Right lobe of liver (tissue), 6 donors: ENCODE data around the gene ACSF3. TPM values are rescaled to one million over a fixed set of nuclear protein-coding genes. Genes with fewer than 3 reads are reported as not detected.
A peak's percentile ranks its signal among the peaks of the same experiment; 100 is the strongest.
"Not testable (repeated sequence)": the region's sequence is repeated elsewhere in the genome, so short reads cannot be mapped to it uniquely, and the experiment has no call there.

Experiments
- ATAC-seq, 4 donors: fragments of 200-7000 bp; cut with Tn5 transposase; one replicate each; pipeline ENCODE4 v1.9.1; 2020; ENCODE audit warnings: mild to moderate bottlenecking in 4 of 4, moderate library complexity in 4 of 4
- DNase-seq, 3 donors: peaks; one replicate each; pipeline ENCODE4 v3.0.0-alpha.2; 2020
- H3K27ac ChIP-seq, 3 donors: fragments of 200-600 bp; one replicate each; pipeline ENCODE4 v1.8.0; 2022
- H3K27me3 ChIP-seq, 2 donors: fragments of 200-600 bp; one replicate each; pipeline ENCODE4 v1.8.0; 2022
- H3K36me3 ChIP-seq, 4 donors: fragments of 200-600 bp; sonication (generic) in 1 of 4; one replicate each; pipeline versions ENCODE4 v1.5.1 to v1.8.0; 2017 to 2022; ENCODE audit warnings: control low read depth in 1 of 4
- H3K4me1 ChIP-seq, 4 donors: fragments of 200-600 bp; sonication (generic) in 1 of 4; one replicate each; pipeline versions ENCODE4 v1.5.1 to v1.8.0; 2017 to 2022; ENCODE audit warnings: control low read depth in 1 of 4
- H3K4me3 ChIP-seq, 3 donors: fragments of 200-600 bp; one replicate each; pipeline ENCODE4 v1.8.0; 2022
- H3K9me3 ChIP-seq, 4 donors: fragments of 200-600 bp; sonication (generic) in 1 of 4; one replicate each; pipeline versions ENCODE4 v1.5.1 to v1.8.0; 2017 to 2022; ENCODE audit warnings: control low read depth in 1 of 4
- CTCF ChIP-seq, 4 donors: fragments of 200-600 bp in 3 of 4; fragments of 450-650 bp in 1 of 4; IDR thresholded peaks; one replicate each; pipeline versions ENCODE4 v1.5.1 to v1.8.0; 2016 to 2022; ENCODE audit warnings: antibody characterized with exemption in 4 of 4, mild to moderate bottlenecking in 2 of 4
- POLR2A ChIP-seq: fragments of 450-650 bp; IDR thresholded peaks from one replicate; pipeline ENCODE4 v1.6.1; 2017; ENCODE audit warnings: antibody characterized with exemption, mild to moderate bottlenecking
- WGBS: methylation state at CpG from one replicate; pipeline ENCODE4 v1.1.6; 2018; ENCODE audit warnings: low coverage, low lambda C conversion rate; ENCODE audit not compliant: insufficient coverage; ENCODE audit errors: missing lambda C conversion rate; 5-methylcytosine and 5-hydroxymethylcytosine counted together
- intact Hi-C, 2 donors: fragments of 100-400 bp; cut with DNase I; formaldehyde crosslinking; loops; one replicate each; pipeline versions ENCODE4 v1.11.2 to v1.14.1; 2022
- total RNA-seq, 6 experiments: library from RNA; depleted of rRNA in 2 of 6; stranded (reverse); fragments of >200 nt in 2 of 6; fragmentation: NEBNext Ultra II Directional in 3 of 6; extraction: Animal tissue kit (Norgen Biotek cat#: 25700) in 3 of 6; gene quantifications; one replicate each; pipeline versions ENCODE4 v1.1.0 to v1.2.4, GENCODE V29; 2016 to 2023
- donor health status: DM: no; HTN: yes; CAD: no.
- donor health status: DM: no; HTN: no; CAD: no.
- donor health status: DM: no; HTN: no; CAD: no.
- donor health status: DM: no; HTN: yes; CAD: no.
- donor health status: DM: no; HTN: yes; CAD: no.

Gene ACSF3
- total RNA-seq, 6 experiments from 2014 or later, result 20.2 to 33.6 (median 29.4) TPM

DNA sequence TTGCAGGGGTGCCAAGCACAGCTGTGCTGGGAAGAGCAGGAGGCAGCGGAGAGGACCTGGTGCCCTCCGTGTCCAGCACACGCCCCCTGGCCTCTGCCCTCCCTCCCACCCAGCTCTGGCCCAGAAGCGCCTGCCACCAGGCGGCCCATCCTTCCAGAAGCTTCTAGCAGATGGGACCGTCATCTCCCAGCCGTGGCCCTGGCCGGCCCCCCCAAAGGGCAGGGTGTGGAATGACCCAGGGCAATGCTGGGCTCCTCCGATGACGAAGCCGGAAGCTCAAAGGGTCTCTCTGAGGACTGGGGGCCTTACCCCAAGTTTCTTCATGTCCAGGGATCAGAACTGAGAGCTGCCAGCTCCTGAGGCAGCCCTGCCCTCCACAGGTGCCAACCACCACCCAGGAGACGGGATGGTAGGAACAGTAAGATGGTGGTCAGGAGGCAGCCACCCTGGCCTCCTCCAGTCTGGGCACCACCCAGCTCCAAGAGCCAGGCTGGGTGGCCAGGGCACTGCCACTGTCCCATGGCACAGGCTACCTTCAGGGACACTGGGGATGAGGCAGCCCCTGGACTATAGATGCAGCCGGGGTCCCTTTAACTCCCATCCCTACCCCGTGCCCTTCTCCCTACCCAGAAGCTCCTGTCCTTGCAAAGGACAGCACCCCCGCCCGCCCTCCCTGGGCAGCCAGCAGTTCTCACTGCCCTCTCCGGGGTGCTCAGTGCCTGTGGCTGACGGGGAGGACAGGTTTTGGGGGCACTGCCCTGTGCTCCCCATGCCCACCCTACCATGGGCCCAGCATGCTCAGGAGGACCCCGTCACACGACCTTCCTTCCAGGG, 71.4 kb downstream of the ACSF3 start:
- Histone ChIP-seq H3K9me3 (no peaks in the 10 kb centered on the region), H3K4me3 (no peak overlapping the region), H3K36me3 (no peaks in the 10 kb centered on the region), H3K27ac (no peak overlapping the region), H3K27me3 (peaks cover 0 to 9% of the 10 kb centered on the region in 2 donors), H3K4me1 (peaks cover 0 to 5% (median 0%) of the 10 kb centered on the region in 4 donors)
- 54% methylated on average over 5 of the region's 20 CpGs for whole genome bisulfite sequencing
- no peak for DNase-seq
- ATAC-seq, result no peak
- intact Hi-C loops, result loop anchor here in 1 of 2 donors (5.0 to 10.0 kb wide), 3 partner anchors 150 to 350 kb away; partner anchors contain the start of gene APRT
- TF ChIP-seq POLR2A (no peak), CTCF (IDR thresholded peaks at IDR 0.05) (no peak)

GRCh38 chr16:89165681-89165979, 72.0 kb downstream of the ACSF3 start:
- WGBS, result 52% methylated on average over 8 of the region's 10 CpGs

DNA sequence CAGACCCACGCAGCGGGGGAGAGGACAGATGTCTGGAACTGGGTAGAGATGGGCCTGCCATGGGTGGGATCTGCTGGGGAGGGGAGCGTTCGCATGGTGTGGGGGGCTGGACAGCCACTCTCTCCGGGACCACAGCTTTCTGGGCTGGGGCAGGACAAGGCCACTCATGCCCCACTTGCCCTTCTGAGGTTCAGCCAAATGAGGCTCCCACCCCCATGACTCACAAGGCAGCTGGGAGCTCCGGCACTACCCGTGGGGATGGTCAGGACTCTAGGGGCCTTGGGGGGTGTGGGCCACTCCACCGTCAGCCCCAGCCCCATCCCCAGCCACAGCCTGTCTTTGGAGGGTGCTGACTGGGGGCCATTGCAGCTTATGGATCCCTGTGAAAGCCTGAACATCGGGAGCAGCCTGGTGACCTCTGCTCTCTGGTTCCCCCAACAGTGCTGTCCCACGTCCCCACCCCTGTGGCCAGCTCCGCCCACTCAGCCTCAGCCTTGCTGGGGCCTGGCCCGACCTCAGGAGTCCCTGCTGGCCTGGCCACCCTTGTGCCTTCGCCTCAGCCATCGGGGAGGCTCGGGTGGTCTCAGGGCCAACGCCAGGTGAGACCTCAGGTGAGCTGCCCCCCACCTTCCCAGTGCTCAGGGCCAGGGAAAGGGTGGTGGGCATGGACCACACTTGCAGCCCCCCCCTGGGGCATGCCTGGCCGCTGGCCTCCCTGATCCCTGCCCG, 73.2 kb downstream of the ACSF3 start:
- H3K36me3 ChIP-seq, result no peaks in the 10 kb centered on the region
- WGBS, result 45% methylated on average over 5 of the region's 18 CpGs
- H3K9me3 ChIP-seq, result no peaks in the 10 kb centered on the region
- no peak overlapping the region for H3K4me3 ChIP-seq
- ATAC-seq (no peak), DNase-seq (no peak)
- no peak for TF ChIP-seq POLR2A
- no peak for TF ChIP-seq CTCF (IDR thresholded peaks at IDR 0.05)
- H3K27ac ChIP-seq, result no peak overlapping the region
- peaks cover 0 to 9% of the 10 kb centered on the region in 2 donors for H3K27me3 ChIP-seq
- intact Hi-C loops, result loop anchor here in 1 of 2 donors (5.0 to 10.0 kb wide), 3 partner anchors 152 to 352 kb away; partner anchors contain the start of gene APRT
- H3K4me1 ChIP-seq, result peaks cover 0 to 8% (median 0%) of the 10 kb centered on the region in 4 donors

More at GRCh38 chr16:89165681-89165979, 72.0 kb downstream of the ACSF3 start:
- not testable (repeated sequence) for H3K27ac ChIP-seq, H3K4me3 ChIP-seq, H3K4me1 ChIP-seq, H3K36me3 ChIP-seq, ATAC-seq, H3K9me3 ChIP-seq, DNase-seq, H3K27me3 ChIP-seq
- intact Hi-C loops, result loop anchor here in 1 of 2 donors (5.0 to 10.0 kb wide), 3 partner anchors 151 to 351 kb away; partner anchors contain the start of gene APRT

- WGBS, result 0% methylated on average over 1 of the region's 18 CpGs
- H3K9me3 ChIP-seq, result no peaks in the 10 kb centered on the region
- intact Hi-C loops, result loop anchor here in 1 of 2 donors (5.0 to 10.0 kb wide), 3 partner anchors 153 to 353 kb away; partner anchors contain the start of gene APRT
- TF ChIP-seq CTCF (IDR thresholded peaks at IDR 0.05), result peak; percentile 69 to 89 (median 80)
- no peak for TF ChIP-seq POLR2A
- H3K4me1 ChIP-seq, result peaks cover 0 to 8% (median 0%) of the 10 kb centered on the region in 4 donors
- no peak overlapping the region for H3K4me3 ChIP-seq
- no peak overlapping the region for H3K27ac ChIP-seq
- H3K27me3 ChIP-seq, result peaks cover 0 to 9% of the 10 kb centered on the region in 2 donors
- DNase-seq, result peak; percentile 76 to 86 (median 84)
- peak; percentile 71 to 79 (median 74) for ATAC-seq
- no peaks in the 10 kb centered on the region for H3K36me3 ChIP-seq
These were observed 73.8 kb downstream of the ACSF3 start for GRCh38 chr16:89167425-89167941.
